T-helper 17 cell (primary cell): ENCODE results near the gene DPF1. TPM values are rescaled to one million over a fixed set of nuclear protein-coding genes. Genes with fewer than 3 reads are reported as not detected.

Experiments
- ATAC-seq: fragments of 150-1000 bp; cut with Tn5 transposase; 2 replicates; pipeline ENCODE4 v1.10.0; 2021; ENCODE audit warnings: mild to moderate bottlenecking, moderate library complexity
- DNase-seq, 3 donors: peaks; one replicate each; pipeline versions ENCODE4 v3.0.0 to v3.0.0-alpha.2; 2020 to 2021
- H3K9me3 ChIP-seq: one replicate; pipeline ENCODE4 v1.7.0; 2013; ENCODE audit warnings: low read length, mild to moderate bottlenecking; ENCODE audit not compliant: control insufficient read depth, poor library complexity, severe bottlenecking
- H3K27ac Mint-ChIP-seq: one replicate; pipeline ENCODE4 v1.8.0; 2022; ENCODE audit warnings: mild to moderate bottlenecking, moderate library complexity, mixed read lengths
- H3K27me3 Mint-ChIP-seq: one replicate; pipeline ENCODE4 v1.8.0; 2022; ENCODE audit warnings: mixed read lengths
- H3K36me3 Mint-ChIP-seq: one replicate; pipeline ENCODE4 v1.8.0; 2022; ENCODE audit warnings: low read depth, mixed read lengths
- H3K4me1 Mint-ChIP-seq: one replicate; pipeline ENCODE4 v1.8.0; 2022; ENCODE audit warnings: mild to moderate bottlenecking, mixed read lengths
- H3K4me3 Mint-ChIP-seq: one replicate; pipeline ENCODE4 v1.8.0; 2022; ENCODE audit warnings: mild to moderate bottlenecking, moderate library complexity, mixed read lengths
- total RNA-seq, 4 donors: library from RNA in 2 of 4; stranded (reverse) in 2 of 4; gene quantifications; one replicate each; pipeline ENCODE4 v1.2.3 and lab custom pipeline; 2022 to 2026

The DPF1 gene
- total RNA-seq, 2 donors from 2014 or later, result not detected

- Mint-ChIP-seq H3K27ac (no peak overlapping the region), H3K27me3 (peaks cover 69% of the 10 kb centered on the region), H3K4me3 (no peak overlapping the region), H3K36me3 (peaks cover 9% of the 10 kb centered on the region), H3K4me1 (peaks cover 16% of the 10 kb centered on the region)
- DNase-seq, result no peak
- H3K9me3 ChIP-seq, result no peaks in the 10 kb centered on the region
- ATAC-seq, result no peak
These were observed 1.8 kb downstream of the DPF1 start for GRCh38 chr19:38221919-38222830.

- Mint-ChIP-seq H3K36me3 (peaks cover 7% of the 10 kb centered on the region), H3K27me3 (peaks cover 62% of the 10 kb centered on the region), H3K4me3 (no peak overlapping the region), H3K27ac (no peak overlapping the region), H3K4me1 (peaks cover 13% of the 10 kb centered on the region)
- ATAC-seq (no peak), DNase-seq (no peak)
- no peaks in the 10 kb centered on the region for H3K9me3 ChIP-seq
These were observed 2.6 kb downstream of the DPF1 start for GRCh38 chr19:38221421-38221820.

GRCh38 chr19:38219221-38219620, 4.8 kb downstream of the DPF1 start:
- no peaks in the 10 kb centered on the region for H3K9me3 ChIP-seq
- DNase-seq (no peak), ATAC-seq (no peak)
- H3K27me3 Mint-ChIP-seq, result peaks cover 59% of the 10 kb centered on the region
- no peak overlapping the region for H3K4me3 Mint-ChIP-seq
- peaks cover 7% of the 10 kb centered on the region for H3K36me3 Mint-ChIP-seq
- peaks cover 13% of the 10 kb centered on the region for H3K4me1 Mint-ChIP-seq
- H3K27ac Mint-ChIP-seq, result no peak overlapping the region

GRCh38 chr19:38218204-38218603, 5.8 kb downstream of the DPF1 start:
- peaks cover 57% of the 10 kb centered on the region for H3K27me3 Mint-ChIP-seq
- H3K36me3 Mint-ChIP-seq, result peaks cover 5% of the 10 kb centered on the region
- DNase-seq, result no peak
- ATAC-seq, result no peak
- H3K4me3 Mint-ChIP-seq, result no peak overlapping the region
- peaks cover 16% of the 10 kb centered on the region for H3K4me1 Mint-ChIP-seq
- no peaks in the 10 kb centered on the region for H3K9me3 ChIP-seq
- no peak overlapping the region for H3K27ac Mint-ChIP-seq

- no peaks in the 10 kb centered on the region for H3K36me3 Mint-ChIP-seq
- H3K27me3 Mint-ChIP-seq, result peaks cover 55% of the 10 kb centered on the region
These were observed 7.0 kb downstream of the DPF1 start for GRCh38 chr19:38216785-38217641.

GRCh38 chr19:38213911-38214625, 10.0 kb downstream of the DPF1 start:
- Mint-ChIP-seq H3K4me1 (peaks cover 28% of the 10 kb centered on the region), H3K36me3 (peaks cover 7% of the 10 kb centered on the region), H3K27ac (peak overlapping the region; percentile 41), H3K27me3 (peaks cover 49% of the 10 kb centered on the region), H3K4me3 (peak overlapping the region; percentile 47)
- peak in 2 of 3 donors; percentile 36 to 47 for DNase-seq
- ATAC-seq, result peak; percentile 93
- no peaks in the 10 kb centered on the region for H3K9me3 ChIP-seq

More at GRCh38 chr19:38216785-38217641, 7.0 kb downstream of the DPF1 start:
- ATAC-seq (no peak), DNase-seq (no peak)
- Mint-ChIP-seq H3K4me3 (no peak overlapping the region), H3K4me1 (peaks cover 16% of the 10 kb centered on the region), H3K27ac (no peak overlapping the region)
- no peaks in the 10 kb centered on the region for H3K9me3 ChIP-seq

- Mint-ChIP-seq H3K27me3 (peaks cover 46% of the 10 kb centered on the region), H3K36me3 (peaks cover 7% of the 10 kb centered on the region), H3K4me1 (peaks cover 27% of the 10 kb centered on the region), H3K4me3 (no peak overlapping the region), H3K27ac (peak overlapping the region; percentile 41)
- H3K9me3 ChIP-seq, result no peaks in the 10 kb centered on the region
- no peak for ATAC-seq
- no peak for DNase-seq
These were observed 10.6 kb downstream of the DPF1 start for GRCh38 chr19:38213469-38213868.

GRCh38 chr19:38211766-38212165, 12.3 kb downstream of the DPF1 start:
- Mint-ChIP-seq H3K27ac (no peak overlapping the region), H3K4me1 (peaks cover 27% of the 10 kb centered on the region), H3K27me3 (peaks cover 53% of the 10 kb centered on the region), H3K4me3 (no peak overlapping the region), H3K36me3 (peaks cover 9% of the 10 kb centered on the region)
- H3K9me3 ChIP-seq, result no peaks in the 10 kb centered on the region
- ATAC-seq, result no peak
- DNase-seq, result no peak

GRCh38 chr19:38211151-38211591, 12.9 kb downstream of the DPF1 start:
- Mint-ChIP-seq H3K4me1 (peaks cover 27% of the 10 kb centered on the region), H3K36me3 (peaks cover 9% of the 10 kb centered on the region), H3K27me3 (peaks cover 52% of the 10 kb centered on the region), H3K27ac (no peak overlapping the region), H3K4me3 (no peak overlapping the region)
- H3K9me3 ChIP-seq, result no peaks in the 10 kb centered on the region
- no peak for DNase-seq
- no peak for ATAC-seq

- ATAC-seq, result no peak
- peak overlapping the region; percentile 81 for H3K27ac Mint-ChIP-seq
- H3K4me3 Mint-ChIP-seq, result peak overlapping the region; percentile 60
- H3K9me3 ChIP-seq, result no peaks in the 10 kb centered on the region
- H3K4me1 Mint-ChIP-seq, result peaks cover 25% of the 10 kb centered on the region
- DNase-seq, result no peak
- peaks cover 48% of the 10 kb centered on the region for H3K27me3 Mint-ChIP-seq
- H3K36me3 Mint-ChIP-seq, result peaks cover 9% of the 10 kb centered on the region
These were observed 13.5 kb downstream of the DPF1 start for GRCh38 chr19:38210458-38210987.

- ATAC-seq, result no peak
- Mint-ChIP-seq H3K4me3 (peak overlapping the region; percentile 60), H3K27ac (peak overlapping the region; percentile 81)
These were observed 14.2 kb downstream of the DPF1 start for GRCh38 chr19:38209671-38210457.

GRCh38 chr19:38209152-38209551, 14.9 kb downstream of the DPF1 start:
- H3K27ac Mint-ChIP-seq, result peak overlapping the region; percentile 81
- peaks cover 9% of the 10 kb centered on the region for H3K36me3 Mint-ChIP-seq
- peaks cover 45% of the 10 kb centered on the region for H3K27me3 Mint-ChIP-seq
- H3K9me3 ChIP-seq, result no peaks in the 10 kb centered on the region
- ATAC-seq (no peak), DNase-seq (no peak)
- H3K4me3 Mint-ChIP-seq, result no peak overlapping the region
- H3K4me1 Mint-ChIP-seq, result peaks cover 21% of the 10 kb centered on the region

More at GRCh38 chr19:38209671-38210457, 14.2 kb downstream of the DPF1 start:
- no peaks in the 10 kb centered on the region for H3K9me3 ChIP-seq
- Mint-ChIP-seq H3K36me3 (peaks cover 9% of the 10 kb centered on the region), H3K4me1 (peaks cover 25% of the 10 kb centered on the region), H3K27me3 (peaks cover 48% of the 10 kb centered on the region)
- no peak for DNase-seq
